Stomach (tissue), 9 donors: ENCODE measurements around the gene CACNA2D4. TPM values are rescaled to one million over a fixed set of nuclear protein-coding genes. Genes with fewer than 3 reads are reported as not detected.

Experiments used
- DNase-seq, 2 donors: peaks; one replicate each; pipeline versions ENCODE4 v3.0.0 to v3.0.0-alpha.2; 2013 to 2019
- H3K27ac ChIP-seq, 5 donors: fragments of 200-600 bp in 4 of 5; sonication (generic) in 4 of 5; one replicate each; pipeline ENCODE4 v1.5.1; 2013 to 2019; ENCODE audit warnings: mild to moderate bottlenecking in 1 of 5, moderate library complexity in 1 of 5
- H3K27me3 ChIP-seq, 3 donors: fragments of 200-600 bp; sonication (generic); one replicate each; pipeline ENCODE4 v1.5.1; 2017 to 2019; ENCODE audit warnings: mixed run types in 1 of 3
- H3K36me3 ChIP-seq, 4 donors: fragments of 200-600 bp; sonication (generic); 1 replicate in 3 of 4; 2 replicates in 1 of 4; pipeline ENCODE4 v1.5.1; 2016 to 2019
- H3K4me1 ChIP-seq, 4 donors: fragments of 200-600 bp; sonication (generic); one replicate each; pipeline ENCODE4 v1.5.1; 2016 to 2019
- H3K4me3 ChIP-seq, 4 donors: fragments of 200-600 bp; sonication (generic) in 3 of 4; one replicate each; pipeline ENCODE4 v1.5.1; 2016 to 2019; ENCODE audit warnings: mild to moderate bottlenecking in 1 of 4
- H3K9me3 ChIP-seq, 4 donors: fragments of 200-600 bp; sonication (generic); one replicate each; pipeline ENCODE4 v1.5.1; 2016 to 2019
- CTCF ChIP-seq, 7 experiments: fragments of 450-650 bp in 4 of 7; fragments of 200-600 bp in 3 of 7; sonication (generic) in 3 of 7; IDR thresholded peaks; one replicate each; pipeline ENCODE4 v1.5.1; 2016 to 2019; ENCODE audit warnings: antibody characterized with exemption in 7 of 7, control low read depth in 2 of 7, mild to moderate bottlenecking in 1 of 7
- EP300 ChIP-seq: sonication (generic); formaldehyde crosslinking; IDR thresholded peaks from one replicate; pipeline ENCODE4 v1.6.1; 2017; ENCODE audit warnings: antibody characterized with exemption
- POLR2A ChIP-seq, 4 donors: fragments of 450-650 bp; IDR thresholded peaks; one replicate each; pipeline ENCODE4 v1.6.1; 2016; ENCODE audit warnings: antibody characterized with exemption in 4 of 4, control low read depth in 2 of 4, mild to moderate bottlenecking in 1 of 4, moderate library complexity in 1 of 4
- POLR2AphosphoS5 ChIP-seq, 3 donors: sonication (generic); formaldehyde crosslinking; IDR thresholded peaks; one replicate each; pipeline ENCODE4 v1.6.1; 2016; ENCODE audit warnings: antibody characterized with exemption in 3 of 3
- WGBS, 5 donors: extraction: QIAGEN DNeasy Blood & Tissue Kit in 3 of 5; methylation state at CpG; one replicate each; pipeline versions ENCODE4 v1.1.5 to v1.1.7; 2013 to 2018; 5-methylcytosine and 5-hydroxymethylcytosine counted together
- intact Hi-C: fragments of 100-400 bp; cut with DNase I; formaldehyde crosslinking; loops from one replicate; pipeline ENCODE4 v1.15.1; 2023; ENCODE audit warnings: low total_unique reads
- polyA plus RNA-seq, 3 donors: library from polyadenylated mRNA; stranded (reverse); fragments of 200-250 nt; gene quantifications; one replicate each; pipeline ENCODE4 v1.2.3, GENCODE V29; 2013
- total RNA-seq, 5 donors: library from RNA; depleted of rRNA; stranded (reverse); fragments of >200 nt; gene quantifications; one replicate each; pipeline versions ENCODE4 v1.1.0 to v1.2.3, GENCODE V29; 2014 to 2016
- donor health status: healthy with polysubstance abuse.
- donor health status: Bipolar disorder and iron deficiency.
- donor health status: healthy.

Gene CACNA2D4
- total and polyA plus RNA-seq, 8 donors, result 0.58 to 3.5 (median 1.8) TPM; not detected in 1

- Histone ChIP-seq H3K36me3 (peaks cover 9 to 72% (median 58%) of the 10 kb centered on the region in 4 donors), H3K27ac (peak overlapping the region in 3 of 5 donors; percentile 13 to 74 (median 35)), H3K4me3 (no peak overlapping the region), H3K9me3 (no peaks in the 10 kb centered on the region), H3K4me1 (peaks cover 0 to 9% (median 0%) of the 10 kb centered on the region in 4 donors), H3K27me3 (no peaks in the 10 kb centered on the region)
- 88 to 95% (median 90%) methylated on average over 5 of the region's 5 CpGs for WGBS, 5 donors
- no peak for DNase-seq
- TF ChIP-seq EP300 (no peak), CTCF (IDR thresholded peaks at IDR 0.05) (no peak), POLR2A (IDR thresholded peaks at IDR 0.05) (no peak), POLR2AphosphoS5 (IDR thresholded peaks at IDR 0.05) (no peak)
- intact Hi-C loops, result no loop called here
Observed at GRCh38 chr12:1962051-1963020, 43.9 kb upstream of the CACNA2D4 start.

DNA sequence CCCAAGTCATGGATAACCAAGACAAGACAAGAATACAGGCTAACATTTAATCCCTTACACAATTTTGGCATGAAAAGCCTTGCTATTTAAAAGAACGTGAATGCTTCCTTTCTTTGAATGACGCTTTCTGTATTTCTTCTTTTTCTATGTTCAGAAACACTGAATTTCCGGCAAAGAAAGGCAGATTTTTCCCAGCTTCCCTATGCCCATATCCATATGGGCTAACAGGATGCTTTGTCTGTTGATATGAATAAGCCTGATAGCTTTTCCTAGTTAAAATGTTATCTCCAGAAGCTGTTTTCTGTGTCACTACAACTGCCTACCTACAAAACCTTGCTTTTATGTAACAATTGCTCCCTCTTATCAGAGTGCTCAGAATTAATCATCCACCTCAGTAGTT, 38.3 kb upstream of the CACNA2D4 start:
- intact Hi-C loops, result no loop called here
- DNase-seq, result no peak
- no peaks in the 10 kb centered on the region for H3K27me3 ChIP-seq
- WGBS, 5 donors, result 75 to 83% (median 80%) methylated on average over 3 of the region's 3 CpGs
- no peak overlapping the region for H3K4me3 ChIP-seq
- TF ChIP-seq POLR2A (IDR thresholded peaks at IDR 0.05), result no peak
- no peak for TF ChIP-seq CTCF (IDR thresholded peaks at IDR 0.05)
- no peak for TF ChIP-seq EP300
- TF ChIP-seq POLR2AphosphoS5 (IDR thresholded peaks at IDR 0.05), result no peak
- H3K36me3 ChIP-seq, result peaks cover 36 to 61% (median 50%) of the 10 kb centered on the region in 4 donors
- H3K9me3 ChIP-seq, result no peaks in the 10 kb centered on the region
- no peak overlapping the region for H3K27ac ChIP-seq
- peaks cover 0 to 4% (median 2%) of the 10 kb centered on the region in 4 donors for H3K4me1 ChIP-seq

DNA sequence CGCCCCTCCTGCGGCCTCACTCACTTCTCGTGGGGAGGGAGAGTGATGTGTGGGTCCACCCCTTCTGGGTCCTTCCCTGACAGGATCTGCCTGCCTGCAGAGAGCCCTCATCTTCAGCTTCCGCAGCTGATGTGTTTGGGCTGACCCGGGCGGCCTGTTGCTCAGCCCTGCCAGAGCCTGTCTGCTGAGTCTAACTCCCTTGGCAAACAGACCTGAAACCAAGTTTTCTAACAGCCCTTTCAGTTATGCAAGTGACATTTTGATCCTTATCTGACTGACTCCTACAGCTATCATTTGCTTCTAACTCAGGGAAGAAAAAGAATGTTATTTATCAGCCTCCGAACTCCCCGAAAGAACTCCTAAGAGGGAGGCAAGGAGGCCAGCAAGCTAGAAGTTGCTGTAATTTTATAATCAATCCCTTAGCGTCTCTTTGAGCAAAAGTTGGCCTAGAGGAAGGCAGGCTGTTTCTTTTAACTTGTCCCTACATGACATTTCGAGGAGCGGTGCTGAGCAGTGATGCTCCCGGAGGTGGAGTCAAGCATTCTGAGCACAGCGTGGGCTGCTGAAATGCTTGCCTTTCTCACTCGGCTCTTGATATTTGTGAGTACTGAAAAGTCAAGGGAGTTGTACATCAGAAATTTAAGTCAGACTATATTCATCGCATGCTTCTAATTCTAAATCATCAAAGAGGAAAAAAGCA, 31.5 kb upstream of the CACNA2D4 start:
- Histone ChIP-seq H3K4me3 (no peak overlapping the region), H3K27ac (peak overlapping the region in 4 of 5 donors; percentile 34 to 79 (median 60)), H3K9me3 (no peaks in the 10 kb centered on the region), H3K27me3 (no peaks in the 10 kb centered on the region), H3K36me3 (peaks cover 59 to 97% (median 95%) of the 10 kb centered on the region in 4 donors), H3K4me1 (peaks cover 7 to 35% (median 17%) of the 10 kb centered on the region in 4 donors)
- peak in 1 of 2 donors; percentile 66 for DNase-seq
- intact Hi-C loops, result no loop called here
- TF ChIP-seq CTCF (IDR thresholded peaks at IDR 0.05), result no peak
- TF ChIP-seq POLR2AphosphoS5 (IDR thresholded peaks at IDR 0.05), result peak in 2 of 3 donors; percentile 29 to 36
- WGBS, 5 donors, result 64 to 82% (median 77%) methylated on average over 15 of the region's 15 CpGs

- DNase-seq, result peak; percentile 50 to 72
- peaks cover 7 to 35% (median 17%) of the 10 kb centered on the region in 4 donors for H3K4me1 ChIP-seq
- TF ChIP-seq POLR2AphosphoS5 (IDR thresholded peaks at IDR 0.05) (peak in 1 of 3 donors; percentile 35), CTCF (IDR thresholded peaks at IDR 0.05) (no peak)
- H3K9me3 ChIP-seq, result no peaks in the 10 kb centered on the region
- H3K4me3 ChIP-seq, result no peak overlapping the region
- H3K27ac ChIP-seq, result peak overlapping the region in 3 of 5 donors; percentile 48 to 79 (median 73)
- intact Hi-C loops, result no loop called here
- no peaks in the 10 kb centered on the region for H3K27me3 ChIP-seq
- 68 to 83% (median 77%) methylated on average over 11 of the region's 11 CpGs for WGBS, 5 donors
- peaks cover 50 to 91% (median 88%) of the 10 kb centered on the region in 4 donors for H3K36me3 ChIP-seq
Observed at GRCh38 chr12:1948883-1949282, 30.4 kb upstream of the CACNA2D4 start.
